Mononuclear cell (primary cell): ENCODE results near the gene KMT2E. TPM values are rescaled to one million over a fixed set of nuclear protein-coding genes. Genes with fewer than 3 reads are reported as not detected.
"Not testable (repeated sequence)": the region's sequence is repeated elsewhere in the genome, so short reads cannot be mapped to it uniquely, and the experiment has no call there.

Source experiments
- H3K27me3 ChIP-seq: 2 replicates; pipeline ENCODE4 v1.6.0; 2011; ENCODE audit warnings: low read length, control low read depth; ENCODE audit not compliant: insufficient read depth
- H3K4me1 ChIP-seq: 2 replicates; pipeline ENCODE4 v1.5.1; 2011; ENCODE audit warnings: mild to moderate bottlenecking, low read length, control low read depth; ENCODE audit not compliant: insufficient read depth
- H3K4me3 ChIP-seq: 2 replicates; pipeline ENCODE4 v1.5.1; 2011; ENCODE audit warnings: mild to moderate bottlenecking, low read length, moderate library complexity
- H3K9me3 ChIP-seq: 2 replicates; pipeline ENCODE4 v1.5.1; 2011; ENCODE audit warnings: low read depth, mild to moderate bottlenecking, control low read depth, low read length
- total RNA-seq: library from RNA; depleted of rRNA; stranded (reverse); fragments of >200 nt; gene quantifications from one replicate; pipeline ENCODE4 v1.2.3, GENCODE V29; 2012

KMT2E gene
- total RNA-seq, 1 donor = 497 TPM

- Histone ChIP-seq H3K4me3 (no peak overlapping the region), H3K4me1 (peaks cover 34% of the 10 kb centered on the region), H3K9me3 (no peaks in the 10 kb centered on the region), H3K27me3 (no peaks in the 10 kb centered on the region)
Observed at GRCh38 chr7:104978460-104978859, 35.5 kb upstream of the KMT2E start.

DNA sequence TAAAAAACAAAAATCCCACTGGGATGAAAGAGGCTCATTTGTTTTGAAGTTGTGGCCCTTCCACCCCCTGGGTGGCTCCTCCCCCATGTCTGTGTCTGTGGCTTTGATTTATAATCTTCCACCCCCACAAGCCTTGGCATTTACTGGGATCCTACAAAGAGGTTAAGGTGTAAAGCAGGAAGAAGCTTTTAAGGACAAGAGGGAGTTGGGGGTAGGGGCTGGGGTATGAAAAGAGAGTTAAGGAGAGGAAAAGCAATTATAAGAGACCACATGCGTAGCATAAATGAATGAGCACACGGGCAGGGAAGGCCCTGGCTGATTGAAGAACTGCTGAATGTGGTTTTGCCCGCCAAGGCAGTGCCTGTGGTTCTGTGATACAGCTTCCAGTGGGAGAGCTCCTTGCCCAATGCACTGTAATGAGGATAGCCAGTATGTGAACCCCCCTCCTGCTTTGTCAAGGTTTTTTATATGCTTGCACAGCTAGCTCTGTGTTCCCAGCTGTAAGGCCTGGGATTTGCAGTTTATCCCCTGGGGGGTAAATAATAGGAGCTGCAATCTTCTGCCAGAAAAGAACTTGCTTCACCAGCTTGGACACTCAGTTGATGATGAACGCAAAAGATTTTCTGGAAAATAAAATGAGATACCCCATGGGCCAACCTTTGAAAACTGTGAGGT is 34.7 kb upstream of the KMT2E start:
- Histone ChIP-seq H3K4me3 (no peak overlapping the region), H3K9me3 (no peaks in the 10 kb centered on the region), H3K27me3 (no peaks in the 10 kb centered on the region)

GRCh38 chr7:104980440-104980839 is 33.6 kb upstream of the KMT2E start:
- no peaks in the 10 kb centered on the region for H3K9me3 ChIP-seq
- no peak overlapping the region for H3K4me3 ChIP-seq
- peaks cover 33% of the 10 kb centered on the region for H3K4me1 ChIP-seq
- H3K27me3 ChIP-seq = no peaks in the 10 kb centered on the region

More for the DNA sequence above, 34.7 kb upstream of the KMT2E start:
- peaks cover 28% of the 10 kb centered on the region for H3K4me1 ChIP-seq

DNA sequence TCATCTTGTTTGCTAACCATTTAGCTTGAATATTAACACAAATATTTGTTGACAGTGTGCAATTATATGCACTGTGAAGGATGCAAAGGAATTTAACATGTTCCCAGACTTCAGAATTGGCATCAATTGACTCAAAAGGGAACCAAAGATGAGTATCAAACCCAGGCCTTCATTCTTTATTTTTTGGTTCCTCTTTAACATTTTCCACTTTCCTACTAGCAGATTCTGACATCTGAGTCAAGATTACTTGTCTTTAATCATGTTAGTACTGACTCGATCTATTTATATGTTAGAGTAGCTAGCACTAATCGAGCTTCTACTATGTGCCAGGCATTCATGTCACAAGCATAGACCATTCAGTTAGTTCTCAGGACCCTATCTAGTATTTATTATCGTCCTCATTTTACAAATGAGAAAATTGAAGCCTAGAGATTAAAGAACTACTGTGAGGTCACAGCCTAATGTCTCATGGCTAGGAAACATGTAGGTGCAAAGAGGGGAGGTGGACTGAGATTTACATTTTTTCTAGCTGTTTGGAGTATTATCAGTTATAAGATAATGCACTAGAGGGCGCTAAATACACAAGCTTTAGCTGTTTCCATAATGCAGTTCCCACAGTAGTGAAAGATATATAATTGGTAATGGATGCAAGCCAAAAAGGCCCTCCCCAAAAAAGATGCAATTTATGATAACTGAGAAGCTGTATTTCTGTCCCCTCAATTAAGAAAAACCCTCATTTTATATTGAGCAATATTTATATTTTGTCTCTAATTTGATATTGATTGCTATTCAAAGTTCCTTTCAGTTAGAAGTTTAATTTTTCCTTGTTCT is 32.9 kb upstream of the KMT2E start:
- H3K4me1 ChIP-seq = peaks cover 36% of the 10 kb centered on the region
- H3K27me3 ChIP-seq = no peaks in the 10 kb centered on the region
- no peak overlapping the region for H3K4me3 ChIP-seq
- H3K9me3 ChIP-seq = no peaks in the 10 kb centered on the region

GRCh38 chr7:104981672-104982037 is 32.4 kb upstream of the KMT2E start:
- Histone ChIP-seq H3K9me3 (no peaks in the 10 kb centered on the region), H3K27me3 (no peaks in the 10 kb centered on the region), H3K4me1 (peaks cover 41% of the 10 kb centered on the region), H3K4me3 (no peak overlapping the region)

- Histone ChIP-seq H3K4me1 (peaks cover 47% of the 10 kb centered on the region), H3K4me3 (peak overlapping the region; percentile 78), H3K27me3 (no peaks in the 10 kb centered on the region), H3K9me3 (no peaks in the 10 kb centered on the region)
Observed at GRCh38 chr7:104982308-104983075, 31.5 kb upstream of the KMT2E start.

DNA sequence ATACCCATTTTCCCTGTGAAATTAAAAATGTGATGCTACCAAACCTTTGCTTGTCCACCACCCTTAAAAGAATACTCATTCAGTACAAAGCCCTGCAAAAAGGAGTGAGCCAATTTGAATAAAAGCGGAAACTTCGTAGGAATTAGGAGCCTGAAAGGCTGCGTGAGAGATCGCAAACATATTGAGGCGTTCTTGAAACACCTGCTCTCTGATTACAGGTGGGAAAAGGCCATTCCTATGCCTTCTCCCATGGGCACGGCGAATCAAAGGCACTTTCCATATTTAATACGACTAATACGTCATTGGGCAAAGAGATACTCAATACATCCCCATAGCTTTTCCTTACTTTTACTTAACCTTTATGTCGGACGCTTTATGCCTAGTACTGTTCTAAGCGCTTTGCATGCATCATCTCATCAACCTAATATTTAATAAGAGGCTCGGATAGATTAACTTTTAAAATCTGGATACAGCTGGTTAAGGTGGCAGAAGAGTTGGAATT is 30.9 kb upstream of the KMT2E start:
- peaks cover 47% of the 10 kb centered on the region for H3K4me1 ChIP-seq
- H3K9me3 ChIP-seq = no peaks in the 10 kb centered on the region
- H3K27me3 ChIP-seq = no peaks in the 10 kb centered on the region
- peak overlapping the region; percentile 78 for H3K4me3 ChIP-seq

DNA sequence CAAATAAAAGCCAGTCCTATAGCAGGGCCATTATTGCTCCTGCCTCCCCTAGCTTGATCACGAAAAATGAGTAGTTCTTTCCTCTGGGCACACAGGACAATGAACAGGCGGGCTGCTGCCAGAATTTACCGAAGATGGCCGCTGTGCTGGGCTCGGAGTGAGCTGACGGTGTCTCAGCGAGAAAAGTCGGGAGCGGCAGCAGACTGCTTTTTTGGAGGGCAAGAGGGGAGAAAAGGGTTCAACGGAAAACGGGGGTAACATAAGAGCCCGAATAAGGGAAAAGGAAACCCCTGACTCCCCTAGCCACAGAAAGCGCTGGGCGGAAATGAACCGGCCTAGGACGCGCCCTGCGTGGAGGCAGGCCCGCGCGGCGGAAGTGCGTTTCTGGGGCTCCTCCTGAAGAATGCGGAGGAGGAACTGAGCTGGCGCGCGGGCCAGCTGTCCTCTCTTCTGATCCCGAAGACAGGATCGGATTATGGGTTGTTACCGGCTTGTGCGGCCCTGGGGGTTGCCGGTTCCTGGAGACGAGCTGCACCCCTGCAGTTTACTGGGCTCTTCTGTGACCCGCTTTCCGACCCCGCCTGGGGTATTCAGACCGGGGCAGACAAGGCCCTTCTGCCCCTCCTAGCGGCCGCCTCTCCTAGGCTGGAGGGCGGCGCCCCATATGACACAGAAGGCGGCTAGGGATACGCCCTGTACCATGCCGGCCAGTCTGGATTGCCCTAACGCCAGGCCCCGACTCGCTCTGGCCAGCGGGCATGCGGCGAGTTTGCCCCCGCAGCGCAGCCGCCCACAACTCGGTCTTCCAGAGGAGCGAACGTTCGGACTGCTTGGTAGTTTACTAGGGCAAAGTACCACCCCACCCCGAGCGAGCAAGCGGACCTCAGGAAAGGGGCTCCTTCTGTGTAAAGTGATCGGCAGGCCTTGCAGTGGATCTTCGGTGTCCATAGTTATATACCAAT is 30.1 kb upstream of the KMT2E start:
- H3K27me3 ChIP-seq = no peaks in the 10 kb centered on the region
- H3K4me1 ChIP-seq = peaks cover 48% of the 10 kb centered on the region
- H3K9me3 ChIP-seq = no peaks in the 10 kb centered on the region
- peak overlapping the region; percentile 78 for H3K4me3 ChIP-seq

DNA sequence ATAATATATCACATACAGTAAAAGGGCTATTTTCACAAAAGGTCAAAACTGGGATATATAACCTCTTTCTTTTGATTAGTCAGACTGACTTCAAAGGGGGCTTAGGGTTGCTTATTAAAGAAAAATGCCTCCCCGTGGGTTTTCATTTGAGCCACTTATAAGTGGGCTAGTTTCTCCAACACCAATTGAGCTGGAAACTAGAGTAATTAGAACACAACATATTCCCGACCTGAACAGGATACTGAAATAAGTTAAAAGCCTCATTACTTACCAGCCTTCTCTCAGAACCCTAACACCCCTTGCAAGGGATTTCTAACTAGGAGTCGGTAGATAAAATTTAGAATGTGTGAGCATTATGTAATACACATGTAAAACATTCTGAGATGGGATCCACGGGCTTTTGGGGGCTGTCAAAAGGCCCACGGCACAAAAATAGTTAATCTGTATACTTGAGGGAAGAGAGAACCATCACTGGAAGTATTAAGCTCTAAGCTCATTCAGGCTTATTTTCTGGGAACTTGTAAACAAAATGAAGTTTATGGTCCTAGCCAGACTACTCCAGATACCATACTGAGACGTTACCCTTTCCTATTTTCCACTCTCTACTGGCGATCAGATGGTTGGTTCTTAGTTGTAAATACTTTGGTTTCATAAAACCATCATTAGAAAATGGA is 29.3 kb upstream of the KMT2E start:
- Histone ChIP-seq H3K4me3 (peak overlapping the region; percentile 78), H3K27me3 (no peaks in the 10 kb centered on the region), H3K4me1 (peaks cover 51% of the 10 kb centered on the region), H3K9me3 (no peaks in the 10 kb centered on the region)

GRCh38 chr7:104985259-104985617 is 28.8 kb upstream of the KMT2E start:
- Histone ChIP-seq H3K27me3 (no peaks in the 10 kb centered on the region), H3K9me3 (no peaks in the 10 kb centered on the region), H3K4me3 (no peak overlapping the region), H3K4me1 (peaks cover 51% of the 10 kb centered on the region)

DNA sequence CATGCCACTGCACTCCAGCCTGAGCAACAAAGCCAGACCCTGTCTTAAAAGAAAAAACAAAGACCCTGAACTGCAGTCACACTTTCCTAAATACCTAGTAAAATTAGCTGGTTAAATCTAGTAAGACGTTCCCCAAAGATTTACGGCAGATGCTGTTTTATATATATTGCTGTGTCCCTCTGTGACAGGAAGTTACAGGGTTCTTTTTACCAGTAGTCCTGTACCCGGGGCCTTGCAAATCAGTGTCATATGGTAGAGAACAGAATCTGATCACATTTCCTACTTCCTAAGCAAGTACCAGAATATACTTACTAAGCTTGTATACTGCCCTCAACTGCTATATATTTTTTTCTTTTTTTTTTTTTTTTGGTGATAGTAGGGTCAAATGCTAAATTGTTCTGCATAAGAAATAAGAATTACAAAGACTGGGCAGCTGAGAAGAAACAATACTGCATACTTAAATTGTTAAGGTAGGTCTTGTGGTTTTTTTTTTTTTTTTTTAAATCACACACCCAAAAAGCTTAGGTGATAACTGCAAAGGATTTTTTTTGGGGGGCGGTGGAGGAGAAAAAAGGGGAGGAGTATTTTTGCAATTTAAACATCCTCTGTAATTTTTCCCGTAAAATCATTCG is 27.3 kb upstream of the KMT2E start:
- Histone ChIP-seq H3K9me3 (no peaks in the 10 kb centered on the region), H3K4me1 (peaks cover 43% of the 10 kb centered on the region), H3K4me3 (no peak overlapping the region), H3K27me3 (no peaks in the 10 kb centered on the region)

DNA sequence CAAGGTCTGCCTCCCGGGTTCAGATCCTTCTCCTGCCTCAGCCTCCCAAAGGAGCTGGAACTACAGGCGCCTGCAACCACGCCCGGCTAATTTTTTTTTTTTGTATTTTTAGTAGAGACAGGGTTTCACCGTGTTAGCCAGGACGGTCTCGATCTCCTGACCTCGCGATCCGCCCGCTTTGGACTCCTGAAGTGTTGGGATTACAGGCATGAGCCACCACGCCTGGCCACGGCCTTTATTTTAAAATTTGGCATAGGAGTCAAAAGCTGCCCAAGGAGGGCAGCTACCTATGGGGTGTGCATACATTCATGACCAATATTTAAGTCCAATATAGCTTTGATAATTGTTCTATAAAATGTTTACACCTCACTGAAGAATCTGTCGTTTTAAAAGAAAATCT is 26.6 kb upstream of the KMT2E start:
- H3K4me3 ChIP-seq, H3K27me3 ChIP-seq, H3K9me3 ChIP-seq: not testable (repeated sequence)
- peaks cover 39% of the 10 kb centered on the region for H3K4me1 ChIP-seq

- no peaks in the 10 kb centered on the region for H3K27me3 ChIP-seq
- peaks cover 32% of the 10 kb centered on the region for H3K4me1 ChIP-seq
- no peaks in the 10 kb centered on the region for H3K9me3 ChIP-seq
- no peak overlapping the region for H3K4me3 ChIP-seq
Observed at GRCh38 chr7:104990983-104991382, 23.0 kb upstream of the KMT2E start.
